ENCODE measurements around the gene TRPM3.

Gene TRPM3

GRCh38 chr9:70571258-70571657 lies 550.2 kb downstream of the TRPM3 start:
- DNase-seq, result no peak

GRCh38 chr9:70569791-70570190 lies 551.6 kb downstream of the TRPM3 start:
- no peak for DNase-seq

- DNase-seq, result no peak
These were observed 552.2 kb downstream of the TRPM3 start for GRCh38 chr9:70569070-70569772.

GRCh38 chr9:70567511-70567910 lies 553.9 kb downstream of the TRPM3 start:
- DNase-seq, result no peak

- no peak for DNase-seq
These were observed 554.7 kb downstream of the TRPM3 start for GRCh38 chr9:70566751-70567150.

GRCh38 chr9:70566066-70566465 lies 555.4 kb downstream of the TRPM3 start:
- DNase-seq, result no peak

- DNase-seq, result no peak
These were observed 556.7 kb downstream of the TRPM3 start for GRCh38 chr9:70564468-70565335.

- peak; percentile 62 to 66 for DNase-seq
These were observed 557.8 kb downstream of the TRPM3 start for GRCh38 chr9:70563431-70564204.

GRCh38 chr9:70563010-70563409 lies 558.4 kb downstream of the TRPM3 start:
- no peak for DNase-seq

GRCh38 chr9:70561786-70562395 lies 559.5 kb downstream of the TRPM3 start:
- DNase-seq, result no peak

- DNase-seq, result no peak
These were observed 560.3 kb downstream of the TRPM3 start for GRCh38 chr9:70561111-70561510.

- DNase-seq, result no peak
These were observed 562.3 kb downstream of the TRPM3 start for GRCh38 chr9:70559102-70559501.

- DNase-seq, result peak; percentile 6 to 9
These were observed 563.6 kb downstream of the TRPM3 start for GRCh38 chr9:70557661-70558369.

GRCh38 chr9:70556771-70557170 lies 564.6 kb downstream of the TRPM3 start:
- no peak for DNase-seq

- no peak for DNase-seq
These were observed 566.5 kb downstream of the TRPM3 start for GRCh38 chr9:70554881-70555280.

GRCh38 chr9:70553707-70554673 lies 567.4 kb downstream of the TRPM3 start:
- no peak for DNase-seq

- no peak for DNase-seq
These were observed 568.9 kb downstream of the TRPM3 start for GRCh38 chr9:70552561-70552960.

- no peak for DNase-seq
These were observed 569.6 kb downstream of the TRPM3 start for GRCh38 chr9:70551801-70552200.

GRCh38 chr9:70551396-70551795 lies 570.0 kb downstream of the TRPM3 start:
- no peak for DNase-seq

- DNase-seq, result no peak
These were observed 571.5 kb downstream of the TRPM3 start for GRCh38 chr9:70549926-70550325.

- DNase-seq, result no peak
These were observed 579.0 kb downstream of the TRPM3 start for GRCh38 chr9:70542311-70542931.
